ENCODE measurements around the gene OMA1. TPM values are rescaled to one million over a fixed set of nuclear protein-coding genes. Genes with fewer than 3 reads are reported as not detected.

The OMA1 gene
- polyA plus RNA-seq, 1 experiment, result 17.3 TPM

GRCh38 chr1:58439946-58440345 is 106.6 kb downstream of the OMA1 start:
- no peak for DNase-seq (ENCODE audit: low read depth, low spot score)
- Histone ChIP-seq H3K9me3 (ENCODE audit: control insufficient read depth, insufficient read depth, low read length) (no peaks in the 10 kb centered on the region), H3K27ac (ENCODE audit: low read depth, low read length) (no peak overlapping the region), H3K4me3 (ENCODE audit: low read depth, low read length) (no peak overlapping the region), H3K27me3 (ENCODE audit: control insufficient read depth, insufficient read depth, low read length) (no peaks in the 10 kb centered on the region)
- ChIA-PET POLR2A (no interaction called here), CTCF (no interaction called here)
- no peak for TF ChIP-seq CTCF (IDR thresholded peaks at IDR 0.05; ENCODE audit: low read depth, low read length)

- Histone ChIP-seq H3K27ac (ENCODE audit: low read depth, low read length) (no peak overlapping the region), H3K27me3 (ENCODE audit: control insufficient read depth, insufficient read depth, low read length) (no peaks in the 10 kb centered on the region), H3K9me3 (ENCODE audit: control insufficient read depth, insufficient read depth, low read length) (no peaks in the 10 kb centered on the region), H3K4me3 (ENCODE audit: low read depth, low read length) (no peak overlapping the region)
- POLR2A ChIA-PET, result no interaction called here
- DNase-seq (ENCODE audit: low read depth, low spot score), result no peak
- CTCF ChIA-PET, result no interaction called here
- TF ChIP-seq CTCF (IDR thresholded peaks at IDR 0.05; ENCODE audit: low read depth, low read length), result no peak
Observed at GRCh38 chr1:58438468-58438867, 108.1 kb downstream of the OMA1 start.

- Histone ChIP-seq H3K27me3 (ENCODE audit: control insufficient read depth, insufficient read depth, low read length) (no peaks in the 10 kb centered on the region), H3K9me3 (ENCODE audit: control insufficient read depth, insufficient read depth, low read length) (no peaks in the 10 kb centered on the region), H3K27ac (ENCODE audit: low read depth, low read length) (no peak overlapping the region), H3K4me3 (ENCODE audit: low read depth, low read length) (no peak overlapping the region)
- CTCF ChIA-PET, result interaction anchor here (1.4 kb wide), 1 partner anchor 109 kb away, joined by 4 read pairs; the partner anchor contains the start of gene OMA1
- POLR2A ChIA-PET, result no interaction called here
- no peak for TF ChIP-seq CTCF (IDR thresholded peaks at IDR 0.05; ENCODE audit: low read depth, low read length)
- DNase-seq (ENCODE audit: low read depth, low spot score), result no peak
Observed at GRCh38 chr1:58437623-58438022, 108.9 kb downstream of the OMA1 start.

GRCh38 chr1:58436615-58437297 is 109.8 kb downstream of the OMA1 start:
- Histone ChIP-seq H3K27me3 (ENCODE audit: control insufficient read depth, insufficient read depth, low read length) (no peaks in the 10 kb centered on the region), H3K27ac (ENCODE audit: low read depth, low read length) (no peak overlapping the region), H3K4me3 (ENCODE audit: low read depth, low read length) (no peak overlapping the region), H3K9me3 (ENCODE audit: control insufficient read depth, insufficient read depth, low read length) (no peaks in the 10 kb centered on the region)
- no peak for TF ChIP-seq CTCF (IDR thresholded peaks at IDR 0.05; ENCODE audit: low read depth, low read length)
- CTCF ChIA-PET, result interaction anchor here (1.1 to 1.4 kb wide), 2 partner anchors 73 to 110 kb away, joined by 3 to 4 read pairs; partner anchors contain the start of gene OMA1
- POLR2A ChIA-PET, result no interaction called here
- no peak for DNase-seq (ENCODE audit: low read depth, low spot score)

- Histone ChIP-seq H3K27ac (ENCODE audit: low read depth, low read length) (no peak overlapping the region), H3K4me3 (ENCODE audit: low read depth, low read length) (no peak overlapping the region), H3K27me3 (ENCODE audit: control insufficient read depth, insufficient read depth, low read length) (no peaks in the 10 kb centered on the region), H3K9me3 (ENCODE audit: control insufficient read depth, insufficient read depth, low read length) (no peaks in the 10 kb centered on the region)
- POLR2A ChIA-PET, result no interaction called here
- CTCF ChIA-PET, result no interaction called here
- no peak for DNase-seq (ENCODE audit: low read depth, low spot score)
- TF ChIP-seq CTCF (IDR thresholded peaks at IDR 0.05; ENCODE audit: low read depth, low read length), result no peak
Observed at GRCh38 chr1:58435376-58435775, 111.2 kb downstream of the OMA1 start.
